ENCODE measurements around the gene OLFML1.

The OLFML1 gene

DNA sequence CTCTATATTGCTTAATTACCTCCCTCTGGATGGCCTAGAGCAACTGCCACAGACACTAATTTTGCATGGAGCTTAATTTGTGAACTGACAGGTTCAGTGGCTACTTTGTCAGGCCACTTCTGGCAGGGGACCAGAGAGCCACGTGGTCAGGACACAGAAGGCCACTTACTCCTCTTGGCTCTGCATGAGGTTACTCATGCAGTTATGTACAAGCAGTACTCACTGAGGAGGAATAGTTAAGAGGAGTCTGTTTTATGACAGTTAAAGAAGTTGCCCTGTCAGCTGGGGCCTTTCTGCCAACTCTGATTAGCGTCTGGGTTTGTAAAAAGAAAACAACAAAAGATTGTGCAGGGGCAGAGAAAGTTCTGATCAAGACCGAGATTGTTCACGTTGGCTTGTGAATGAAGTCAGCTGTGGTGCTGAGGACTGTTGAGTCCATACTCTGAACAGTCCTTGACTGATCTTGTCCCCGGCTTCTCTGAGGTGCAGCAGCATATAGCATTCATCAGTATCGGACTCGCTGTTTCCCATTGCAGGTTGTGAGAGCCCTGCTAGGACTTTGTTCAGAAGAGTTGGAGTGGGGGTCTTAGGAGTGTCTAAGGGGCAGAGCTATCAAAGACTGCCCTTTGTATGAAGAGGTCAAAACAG is 69.9 kb downstream of the OLFML1 start:
- in situ Hi-C loops (cut with MboI; ENCODE audit: low sequenced_read_pairs): no loop called here

DNA sequence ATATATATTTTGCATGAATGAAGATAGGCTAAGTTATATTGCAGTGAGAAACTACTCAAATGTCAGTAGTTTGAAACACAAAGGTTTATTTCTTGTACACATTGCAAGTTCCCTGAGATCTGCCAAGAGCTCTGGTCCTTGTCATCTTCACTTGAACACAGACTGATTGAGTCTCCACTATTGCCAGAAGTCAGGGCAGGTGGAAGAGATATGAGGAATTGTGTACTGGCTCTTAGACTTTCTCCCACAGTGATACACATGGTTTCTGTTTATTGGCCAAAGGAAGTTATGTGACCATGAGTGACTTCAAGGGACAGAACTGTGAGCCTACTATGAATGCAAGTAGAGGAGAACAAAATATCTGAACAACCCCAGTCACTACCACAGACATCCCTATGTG is 72.7 kb downstream of the OLFML1 start:
- in situ Hi-C loops (cut with MboI; ENCODE audit: low sequenced_read_pairs): no loop called here

DNA sequence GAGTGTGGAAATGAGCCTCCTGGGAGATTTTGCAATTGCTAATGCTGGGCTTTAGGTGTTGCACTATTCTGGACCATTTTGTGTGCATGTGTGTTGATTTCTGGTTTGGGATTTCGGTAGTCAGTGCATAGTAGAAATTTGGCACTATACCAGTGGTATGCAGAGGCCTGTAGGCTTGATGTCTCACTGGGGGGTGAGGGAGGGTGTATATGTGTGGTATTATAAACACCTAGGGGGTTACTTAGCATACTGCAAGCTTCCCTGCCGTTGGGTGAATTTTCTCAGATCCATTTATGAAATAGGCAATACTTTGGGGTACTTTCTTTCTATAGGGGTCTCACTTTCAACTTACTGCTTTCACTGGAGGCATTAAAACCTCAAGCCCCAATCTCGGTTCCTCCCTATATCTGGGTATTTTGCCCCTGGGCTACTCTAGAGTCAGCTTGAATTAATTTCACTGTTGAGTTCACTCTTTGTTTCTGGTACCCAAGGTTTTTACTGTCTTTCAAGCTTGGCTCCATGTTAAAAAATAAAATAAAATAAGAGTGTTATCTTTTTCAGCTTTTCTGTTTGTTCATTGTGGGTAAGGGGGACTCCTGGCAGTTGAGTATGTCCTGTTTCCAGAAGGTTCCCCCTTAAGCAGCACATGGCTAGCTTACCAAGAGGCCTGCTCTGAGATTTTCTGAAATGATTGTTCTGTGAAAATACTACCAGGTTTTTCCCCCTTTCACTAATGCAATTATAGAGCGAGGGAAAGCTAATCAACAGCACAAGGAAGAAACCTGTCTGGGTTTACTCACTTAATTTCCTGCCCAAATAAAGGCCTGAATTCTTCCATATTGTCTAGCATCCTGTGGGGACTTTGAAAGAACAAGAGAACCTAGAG is 74.3 kb downstream of the OLFML1 start:
- in situ Hi-C loops (cut with MboI; ENCODE audit: low sequenced_read_pairs): no loop called here
